Stomach (tissue), 9 donors: ENCODE data around the gene NANS. TPM values are rescaled to one million over a fixed set of nuclear protein-coding genes. Genes with fewer than 3 reads are reported as not detected.

Source experiments
- DNase-seq, 2 donors: peaks; one replicate each; pipeline versions ENCODE4 v3.0.0 to v3.0.0-alpha.2; 2013 to 2019
- H3K27ac ChIP-seq, 5 donors: fragments of 200-600 bp in 4 of 5; sonication (generic) in 4 of 5; one replicate each; pipeline ENCODE4 v1.5.1; 2013 to 2019; ENCODE audit warnings: mild to moderate bottlenecking in 1 of 5, moderate library complexity in 1 of 5
- H3K27me3 ChIP-seq, 3 donors: fragments of 200-600 bp; sonication (generic); one replicate each; pipeline ENCODE4 v1.5.1; 2017 to 2019; ENCODE audit warnings: mixed run types in 1 of 3
- H3K36me3 ChIP-seq, 4 donors: fragments of 200-600 bp; sonication (generic); 1 replicate in 3 of 4; 2 replicates in 1 of 4; pipeline ENCODE4 v1.5.1; 2016 to 2019
- H3K4me1 ChIP-seq, 4 donors: fragments of 200-600 bp; sonication (generic); one replicate each; pipeline ENCODE4 v1.5.1; 2016 to 2019
- H3K4me3 ChIP-seq, 4 donors: fragments of 200-600 bp; sonication (generic) in 3 of 4; one replicate each; pipeline ENCODE4 v1.5.1; 2016 to 2019; ENCODE audit warnings: mild to moderate bottlenecking in 1 of 4
- H3K9me3 ChIP-seq, 4 donors: fragments of 200-600 bp; sonication (generic); one replicate each; pipeline ENCODE4 v1.5.1; 2016 to 2019
- CTCF ChIP-seq, 7 experiments: fragments of 450-650 bp in 4 of 7; fragments of 200-600 bp in 3 of 7; sonication (generic) in 3 of 7; IDR thresholded peaks; one replicate each; pipeline ENCODE4 v1.5.1; 2016 to 2019; ENCODE audit warnings: antibody characterized with exemption in 7 of 7, control low read depth in 2 of 7, mild to moderate bottlenecking in 1 of 7
- EP300 ChIP-seq: sonication (generic); formaldehyde crosslinking; IDR thresholded peaks from one replicate; pipeline ENCODE4 v1.6.1; 2017; ENCODE audit warnings: antibody characterized with exemption
- POLR2A ChIP-seq, 4 donors: fragments of 450-650 bp; IDR thresholded peaks; one replicate each; pipeline ENCODE4 v1.6.1; 2016; ENCODE audit warnings: antibody characterized with exemption in 4 of 4, control low read depth in 2 of 4, mild to moderate bottlenecking in 1 of 4, moderate library complexity in 1 of 4
- POLR2AphosphoS5 ChIP-seq, 3 donors: sonication (generic); formaldehyde crosslinking; IDR thresholded peaks; one replicate each; pipeline ENCODE4 v1.6.1; 2016; ENCODE audit warnings: antibody characterized with exemption in 3 of 3
- WGBS, 5 donors: extraction: QIAGEN DNeasy Blood & Tissue Kit in 3 of 5; methylation state at CpG; one replicate each; pipeline versions ENCODE4 v1.1.5 to v1.1.7; 2013 to 2018; 5-methylcytosine and 5-hydroxymethylcytosine counted together
- intact Hi-C: fragments of 100-400 bp; cut with DNase I; formaldehyde crosslinking; loops from one replicate; pipeline ENCODE4 v1.15.1; 2023; ENCODE audit warnings: low total_unique reads
- polyA plus RNA-seq, 3 donors: library from polyadenylated mRNA; stranded (reverse); fragments of 200-250 nt; gene quantifications; one replicate each; pipeline ENCODE4 v1.2.3, GENCODE V29; 2013
- total RNA-seq, 5 donors: library from RNA; depleted of rRNA; stranded (reverse); fragments of >200 nt; gene quantifications; one replicate each; pipeline versions ENCODE4 v1.1.0 to v1.2.3, GENCODE V29; 2014 to 2016
- donor health status: healthy with polysubstance abuse.
- donor health status: Bipolar disorder and iron deficiency.
- donor health status: healthy.

Gene NANS
- total and polyA plus RNA-seq, 8 donors = 12.1 to 261 (median 92.1) TPM

DNA sequence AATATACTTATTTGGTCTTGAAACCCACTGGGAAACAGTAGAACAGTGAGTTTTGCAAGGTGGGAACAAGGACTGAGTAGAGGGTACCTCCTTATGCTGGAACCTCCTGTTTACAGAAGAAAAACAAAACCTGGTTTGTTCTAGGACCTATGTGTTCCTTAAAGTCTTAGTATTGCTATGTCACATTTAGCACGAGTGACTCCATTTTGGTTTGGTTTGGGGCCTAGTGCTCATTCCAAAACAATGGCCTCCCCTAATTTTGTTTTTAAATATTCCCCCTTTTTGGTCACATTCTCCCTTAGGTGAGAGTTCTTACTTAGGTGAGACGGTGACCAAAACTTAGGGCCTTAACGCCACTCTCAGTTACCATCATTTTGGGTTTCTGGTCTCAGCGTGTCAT is 6.2 kb upstream of the NANS start:
- no peak for DNase-seq

GRCh38 chr9:98054376-98054951 is 2.1 kb upstream of the NANS start:
- Histone ChIP-seq H3K9me3 (no peaks in the 10 kb centered on the region), H3K27me3 (no peaks in the 10 kb centered on the region), H3K27ac (no peak overlapping the region), H3K36me3 (no peaks in the 10 kb centered on the region), H3K4me1 (peaks cover 3 to 30% (median 26%) of the 10 kb centered on the region in 4 donors), H3K4me3 (no peak overlapping the region)
- DNase-seq = no peak
- intact Hi-C loops = no loop called here
- TF ChIP-seq POLR2AphosphoS5 (IDR thresholded peaks at IDR 0.05) = no peak
- no peak for TF ChIP-seq EP300
- no peak for TF ChIP-seq CTCF (IDR thresholded peaks at IDR 0.05)
- TF ChIP-seq POLR2A (IDR thresholded peaks at IDR 0.05) = no peak
- WGBS, 5 donors = 94 to 97% (median 96%) methylated on average over 7 of the region's 7 CpGs

More for the DNA sequence above, 6.2 kb upstream of the NANS start:
- H3K4me3 ChIP-seq = no peak overlapping the region
- H3K9me3 ChIP-seq = no peaks in the 10 kb centered on the region
- no peaks in the 10 kb centered on the region for H3K27me3 ChIP-seq
- whole genome bisulfite sequencing, 5 donors = 95 to 98% (median 96%) methylated on average over 4 of the region's 4 CpGs
- H3K4me1 ChIP-seq = peaks cover 0 to 6% (median 0%) of the 10 kb centered on the region in 4 donors
- intact Hi-C loops = no loop called here
- no peaks in the 10 kb centered on the region for H3K36me3 ChIP-seq
- no peak overlapping the region for H3K27ac ChIP-seq
- TF ChIP-seq EP300 (no peak), POLR2A (IDR thresholded peaks at IDR 0.05) (no peak), POLR2AphosphoS5 (IDR thresholded peaks at IDR 0.05) (no peak), CTCF (IDR thresholded peaks at IDR 0.05) (no peak)

- 2 to 4% (median 4%) methylated on average over 13 to 14 of the region's 14 CpGs for WGBS, 5 donors
- Histone ChIP-seq H3K27ac (peak overlapping the region; percentile 94 to 98 (median 97)), H3K36me3 (peaks cover 11 to 21% (median 17%) of the 10 kb centered on the region in 4 donors), H3K9me3 (no peaks in the 10 kb centered on the region), H3K27me3 (no peaks in the 10 kb centered on the region), H3K4me1 (peaks cover 13 to 53% (median 41%) of the 10 kb centered on the region in 4 donors), H3K4me3 (peak overlapping the region; percentile 61 to 86 (median 78))
- intact Hi-C loops = no loop called here
- TF ChIP-seq EP300 (no peak), POLR2A (IDR thresholded peaks at IDR 0.05) (no peak), POLR2AphosphoS5 (IDR thresholded peaks at IDR 0.05) (no peak), CTCF (IDR thresholded peaks at IDR 0.05) (no peak)
- no peak for DNase-seq
Measured at GRCh38 chr9:98057138-98057799, 737 bp downstream of the NANS start.

DNA sequence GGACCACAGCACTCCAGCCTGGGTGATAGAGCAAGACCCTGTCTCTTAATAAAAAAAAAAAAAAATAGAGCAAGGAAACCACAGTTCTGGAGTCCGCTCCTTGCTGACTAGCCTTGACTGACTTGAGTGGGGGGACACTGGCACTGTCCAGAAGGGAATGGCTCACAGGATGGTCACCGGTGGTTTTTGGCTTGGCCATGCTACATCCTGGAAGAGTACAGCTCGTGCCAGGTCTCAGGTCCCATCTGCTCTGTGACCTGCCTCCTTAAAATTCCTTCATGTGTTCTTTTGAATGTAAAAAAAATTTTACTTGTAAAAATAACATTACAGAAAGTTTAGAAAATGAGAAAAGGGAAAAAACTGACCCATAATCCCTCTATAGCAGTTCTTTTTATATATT is 5.6 kb downstream of the NANS start:
- H3K4me1 ChIP-seq = peaks cover 15 to 56% (median 44%) of the 10 kb centered on the region in 4 donors
- no peak overlapping the region for H3K27ac ChIP-seq
- WGBS, 5 donors = 49 to 87% (median 57%) methylated on average over 3 of the region's 3 CpGs

More for the DNA sequence above, 5.6 kb downstream of the NANS start:
- DNase-seq = no peak
- peaks cover 34 to 69% (median 63%) of the 10 kb centered on the region in 4 donors for H3K36me3 ChIP-seq
- TF ChIP-seq CTCF (IDR thresholded peaks at IDR 0.05) = no peak
- TF ChIP-seq POLR2AphosphoS5 (IDR thresholded peaks at IDR 0.05) = no peak
- TF ChIP-seq POLR2A (IDR thresholded peaks at IDR 0.05) = no peak
- no peak for TF ChIP-seq EP300
- no peak overlapping the region for H3K4me3 ChIP-seq
- no peaks in the 10 kb centered on the region for H3K9me3 ChIP-seq
- H3K27me3 ChIP-seq = no peaks in the 10 kb centered on the region
- intact Hi-C loops = no loop called here
